Heart right ventricle (tissue), 16 donors: ENCODE data around the gene TICRR. TPM values are rescaled to one million over a fixed set of nuclear protein-coding genes. Genes with fewer than 3 reads are reported as not detected.

Experiments
- ATAC-seq, 8 donors: fragments of 200-7000 bp; cut with Tn5 transposase; one replicate each; pipeline ENCODE4 v1.9.1; 2020; ENCODE audit warnings: mild to moderate bottlenecking in 8 of 8, moderate library complexity in 8 of 8, moderate number of reproducible peaks in 1 of 8
- DNase-seq, 2 donors: peaks; one replicate each; pipeline ENCODE4 v3.0.0-alpha.2; 2020
- H3K27ac ChIP-seq, 10 donors: fragments of 200-600 bp; sonication (generic) in 2 of 10; one replicate each; pipeline versions ENCODE4 v1.5.0 to v1.8.0; 2020 to 2022; ENCODE audit warnings: mild to moderate bottlenecking in 3 of 10
- H3K27me3 ChIP-seq, 7 donors: fragments of 200-600 bp; one replicate each; pipeline ENCODE4 v1.8.0; 2021 to 2022; ENCODE audit warnings: mild to moderate bottlenecking in 2 of 7
- H3K36me3 ChIP-seq, 9 donors: fragments of 200-600 bp; sonication (generic) in 1 of 9; one replicate each; pipeline versions ENCODE4 v1.5.0 to v1.8.0; 2020 to 2022; ENCODE audit warnings: mild to moderate bottlenecking in 2 of 9
- H3K4me1 ChIP-seq, 9 donors: fragments of 200-600 bp; sonication (generic) in 1 of 9; one replicate each; pipeline versions ENCODE4 v1.5.0 to v1.8.0; 2020 to 2022; ENCODE audit warnings: mild to moderate bottlenecking in 4 of 9
- H3K4me3 ChIP-seq, 10 donors: fragments of 200-600 bp; sonication (generic) in 2 of 10; one replicate each; pipeline versions ENCODE4 v1.5.0 to v1.8.0; 2020 to 2022; ENCODE audit warnings: mild to moderate bottlenecking in 7 of 10, moderate library complexity in 2 of 10
- H3K9me3 ChIP-seq, 11 donors: fragments of 200-600 bp in 10 of 11; sonication (generic) in 2 of 11; one replicate each; pipeline versions ENCODE4 v1.5.0 to v1.8.0; 2013 to 2022; ENCODE audit warnings: mild to moderate bottlenecking in 2 of 11, control low read depth in 1 of 11, moderate library complexity in 1 of 11
- CTCF ChIP-seq, 9 donors: fragments of 200-600 bp; sonication (generic) in 2 of 9; IDR thresholded peaks; one replicate each; pipeline versions ENCODE4 v1.5.0 to v1.8.0; 2021 to 2022; ENCODE audit warnings: antibody characterized with exemption in 9 of 9, mild to moderate bottlenecking in 5 of 9, moderate library complexity in 1 of 9
- WGBS, 2 donors: extraction: QIAGEN DNeasy Blood & Tissue Kit; methylation state at CpG; one replicate each; pipeline ENCODE4 v1.1.7; 2013; ENCODE audit warnings: inconsistent platforms in 1 of 2; 5-methylcytosine and 5-hydroxymethylcytosine counted together
- intact Hi-C, 10 donors: fragments of 100-400 bp; cut with DNase I; formaldehyde crosslinking; loops; one replicate each; pipeline versions ENCODE4 v1.11.1 to v1.14.2; 2022
- polyA plus RNA-seq, 2 donors: library from polyadenylated mRNA; stranded (reverse); fragments of 200-250 nt; gene quantifications; one replicate each; pipeline ENCODE4 v1.2.3, GENCODE V29; 2013
- total RNA-seq, 10 donors: library from RNA; stranded (reverse); fragmentation: NEBNext Ultra II Directional in 3 of 10; extraction: Animal tissue kit (Norgen Biotek cat#: 25700) in 3 of 10; gene quantifications; one replicate each; pipeline versions ENCODE4 v1.2.1 to v1.2.4, GENCODE V29; 2021 to 2023
- donor health status: Arrhythmogenic right ventricular cardiomyopathy.
- donor health status: ischemic (EF 13 %, LVEDD 7.1; RV severe dilation, severe dysfunction).
- donor health status: healthy with polysubstance abuse.
- donor health status: DM: no; HTN: yes; CAD: no.
- donor health status: DM: no; HTN: no; CAD: no.
- donor health status: ischemic (EF 25% LVEDD 6.9; RV normal size, moderate dysfunction).
- donor health status: ischemic (EF 25% LVEDD 5.7; RV mildly dilated, moderate dysfunction).
- donor health status: healthy.
- donor health status: DM: yes; HTN: yes; CAD: no.
- donor health status: Ischemic cardiomyopathy.
- donor health status: ischemic (EF 35%, LVEDD 5.7; RV mildly dilated, moderate dysfunction).
- donor health status: nonischemic (EF 11% LVEDD 7.7; RV severe dilation, severe dysfunction).
- donor health status: DM: yes; HTN: yes; CAD: no.
- donor health status: PGD.
- donor health status: ischemic (EF 29% LVEDD 5.4; RV normal size, mild dysfunction).
- donor health status: nonischemic (EF 23%, LVEDD 6.1; RV moderate dilation, normal function).

TICRR gene
- total and polyA plus RNA-seq, 12 donors: under 0.01 to 0.93 (median 0.05) TPM; not detected in 6

- 95 to 97% methylated on average over 4 of the region's 4 CpGs for whole genome bisulfite sequencing, 2 donors
- no peak for ATAC-seq
- H3K36me3 ChIP-seq: peaks cover 0 to 52% (median 0%) of the 10 kb centered on the region in 9 donors
- TF ChIP-seq CTCF (IDR thresholded peaks at IDR 0.05): no peak
- H3K4me1 ChIP-seq: no peaks in the 10 kb centered on the region
- peaks cover 0 to 5% (median 0%) of the 10 kb centered on the region in 7 donors for H3K27me3 ChIP-seq
- intact Hi-C loops: no loop called here
- H3K9me3 ChIP-seq: no peaks in the 10 kb centered on the region
- H3K27ac ChIP-seq: no peak overlapping the region
- H3K4me3 ChIP-seq: no peak overlapping the region
- DNase-seq: no peak
Measured at GRCh38 chr15:89593018-89593417, 17.7 kb downstream of the TICRR start.

GRCh38 chr15:89599021-89599420, 23.8 kb downstream of the TICRR start:
- Histone ChIP-seq H3K4me3 (no peak overlapping the region), H3K9me3 (no peaks in the 10 kb centered on the region), H3K27me3 (no peaks in the 10 kb centered on the region), H3K36me3 (peaks cover 0 to 68% (median 0%) of the 10 kb centered on the region in 9 donors), H3K27ac (no peak overlapping the region), H3K4me1 (no peaks in the 10 kb centered on the region)
- WGBS, 2 donors: 95 to 98% methylated on average over 4 of the region's 4 CpGs
- no peak for DNase-seq
- ATAC-seq: no peak
- intact Hi-C loops: no loop called here
- no peak for TF ChIP-seq CTCF (IDR thresholded peaks at IDR 0.05)

GRCh38 chr15:89611317-89611716, 36.0 kb downstream of the TICRR start:
- Histone ChIP-seq H3K27me3 (no peaks in the 10 kb centered on the region), H3K27ac (no peak overlapping the region), H3K9me3 (peaks cover 0 to 37% (median 8%) of the 10 kb centered on the region in 11 donors), H3K4me1 (no peaks in the 10 kb centered on the region), H3K36me3 (peaks cover 0 to 64% (median 0%) of the 10 kb centered on the region in 9 donors), H3K4me3 (no peak overlapping the region)
- WGBS, 2 donors: 99% methylated on average over 2 of the region's 2 CpGs
- DNase-seq (no peak), ATAC-seq (no peak)
- TF ChIP-seq CTCF (IDR thresholded peaks at IDR 0.05): no peak
- intact Hi-C loops: no loop called here

- Histone ChIP-seq H3K27ac (no peak overlapping the region), H3K27me3 (no peaks in the 10 kb centered on the region), H3K36me3 (peaks cover 0 to 79% (median 0%) of the 10 kb centered on the region in 9 donors), H3K4me3 (no peak overlapping the region), H3K9me3 (peaks cover 0 to 37% (median 8%) of the 10 kb centered on the region in 11 donors), H3K4me1 (no peaks in the 10 kb centered on the region)
- no peak for ATAC-seq
- intact Hi-C loops: no loop called here
- 78 to 83% methylated on average over 2 of the region's 2 CpGs for WGBS, 2 donors
- no peak for TF ChIP-seq CTCF (IDR thresholded peaks at IDR 0.05)
- DNase-seq: no peak
Measured at GRCh38 chr15:89613031-89613430, 37.8 kb downstream of the TICRR start.
